GM18873 (cell line): ENCODE results near the gene MRPS2.

Experiments used
- ATAC-seq: cut with Tn5 transposase; IDR thresholded peaks from one replicate; pipeline ENCODE4 v1.9.1; 2021; ENCODE audit warnings: mild to moderate bottlenecking, moderate library complexity, moderate number of reproducible peaks; ENCODE audit not compliant: unreplicated experiment, low FRiP score

Gene MRPS2

DNA sequence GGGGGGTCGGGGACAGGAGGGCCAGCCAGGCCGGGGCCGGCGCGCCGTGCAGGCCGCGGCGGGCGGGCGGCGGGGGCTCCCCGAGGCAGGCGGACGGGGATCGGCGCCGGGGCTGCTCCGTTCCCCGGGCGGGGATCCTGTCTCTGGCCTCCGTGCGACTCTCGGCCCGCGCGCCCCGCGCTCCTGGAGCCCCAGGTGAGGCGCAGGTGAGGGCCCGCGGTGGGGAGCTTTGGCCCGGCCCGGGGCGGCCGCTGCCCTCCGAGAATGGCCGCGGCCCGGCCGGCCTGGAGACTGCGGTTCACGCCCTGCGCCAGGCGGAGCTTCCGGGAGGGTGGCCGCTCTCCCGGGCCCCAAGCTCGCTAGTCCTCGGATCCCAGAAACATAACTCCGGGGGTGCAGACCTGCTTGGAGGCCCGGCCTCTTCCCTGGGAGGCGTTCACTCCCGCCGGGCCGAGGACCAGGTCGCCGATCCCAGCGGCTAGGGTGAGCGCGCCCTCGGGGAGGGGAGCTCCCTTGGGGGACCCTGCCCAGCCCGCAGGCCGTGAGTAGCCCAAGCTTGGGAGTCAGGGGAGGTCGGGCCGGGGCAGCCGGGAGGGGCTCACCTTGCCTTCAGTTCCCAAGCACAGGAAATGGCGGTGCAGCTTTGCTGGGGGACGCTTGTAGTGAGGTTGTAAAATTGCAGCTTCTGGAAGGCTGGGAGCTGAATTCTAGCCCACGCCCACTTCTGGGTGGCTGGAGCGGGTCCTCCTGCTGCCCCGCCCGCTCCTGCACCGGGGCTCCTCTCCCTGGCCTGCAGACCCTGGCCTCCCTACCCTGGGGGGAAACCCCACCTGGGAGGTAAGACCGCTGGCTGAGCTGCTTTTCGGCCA, 20.2 kb upstream of the MRPS2 start:
- ATAC-seq: no peak

- ATAC-seq: no peak
Observed at GRCh38 chr9:135480940-135481310, 19.6 kb upstream of the MRPS2 start.

GRCh38 chr9:135482015-135482754, 18.3 kb upstream of the MRPS2 start:
- ATAC-seq: no peak

GRCh38 chr9:135484460-135485277, 15.8 kb upstream of the MRPS2 start:
- no peak for ATAC-seq

GRCh38 chr9:135485385-135485784, 15.1 kb upstream of the MRPS2 start:
- ATAC-seq: no peak

- ATAC-seq: no peak
Observed at GRCh38 chr9:135485832-135486231, 14.7 kb upstream of the MRPS2 start.

DNA sequence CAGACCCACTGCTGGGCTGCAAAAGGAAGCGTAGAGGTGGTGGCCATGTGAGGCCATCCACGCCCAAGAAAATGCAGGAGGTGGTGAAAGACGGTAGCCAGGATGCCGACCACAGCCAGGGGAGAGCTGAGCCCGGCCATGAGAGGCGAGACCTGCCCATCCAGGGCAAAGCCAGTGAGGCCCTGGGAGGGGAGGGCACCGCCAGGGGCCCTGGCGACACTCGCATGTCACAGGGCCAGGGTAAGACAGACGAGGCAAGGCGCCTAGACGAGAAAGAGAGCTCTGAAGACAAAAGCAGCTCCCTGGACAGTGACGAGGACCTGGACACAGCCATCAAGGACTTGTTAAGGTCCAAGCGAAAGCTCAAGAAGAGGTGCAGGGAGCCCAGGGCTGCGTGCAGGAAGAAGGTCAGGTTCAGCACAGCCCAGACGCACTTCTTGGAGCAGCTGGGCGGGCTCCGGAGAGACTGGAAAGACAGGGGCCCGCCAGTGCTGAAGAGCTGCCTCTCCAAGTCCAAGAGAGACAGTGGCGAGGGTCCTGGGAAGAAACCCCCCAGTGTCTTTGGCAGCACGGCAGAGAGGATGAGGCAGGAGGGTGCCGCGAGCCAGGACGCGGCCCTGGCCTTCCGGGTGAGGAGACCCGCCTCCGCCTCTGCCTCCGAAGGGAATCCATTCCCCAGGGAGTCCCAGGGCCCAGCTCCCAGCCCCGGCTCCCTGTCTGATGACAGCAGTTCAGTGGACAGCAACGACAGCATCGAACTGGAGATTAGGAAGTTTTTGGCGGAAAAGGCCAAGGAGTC, 14.0 kb upstream of the MRPS2 start:
- ATAC-seq: no peak

GRCh38 chr9:135487281-135488012, 13.0 kb upstream of the MRPS2 start:
- ATAC-seq: no peak

DNA sequence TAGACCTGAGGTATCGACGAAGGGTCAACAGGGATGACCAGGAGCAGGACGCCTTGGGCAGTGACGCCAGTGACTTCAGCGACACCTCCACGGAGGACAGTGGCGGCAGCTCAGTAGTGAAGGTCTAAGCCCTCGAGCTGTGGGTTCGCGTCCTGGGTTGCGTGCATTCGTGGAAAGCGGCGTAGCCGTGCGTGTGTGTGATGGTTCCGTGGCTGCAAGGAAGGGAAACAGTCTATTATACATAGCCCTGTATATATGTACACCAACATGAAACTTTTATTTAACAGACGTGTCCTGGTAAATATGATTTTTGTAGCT, 12.5 kb upstream of the MRPS2 start:
- ATAC-seq: no peak

- ATAC-seq: no peak
Observed at GRCh38 chr9:135488527-135488926, 12.0 kb upstream of the MRPS2 start.

DNA sequence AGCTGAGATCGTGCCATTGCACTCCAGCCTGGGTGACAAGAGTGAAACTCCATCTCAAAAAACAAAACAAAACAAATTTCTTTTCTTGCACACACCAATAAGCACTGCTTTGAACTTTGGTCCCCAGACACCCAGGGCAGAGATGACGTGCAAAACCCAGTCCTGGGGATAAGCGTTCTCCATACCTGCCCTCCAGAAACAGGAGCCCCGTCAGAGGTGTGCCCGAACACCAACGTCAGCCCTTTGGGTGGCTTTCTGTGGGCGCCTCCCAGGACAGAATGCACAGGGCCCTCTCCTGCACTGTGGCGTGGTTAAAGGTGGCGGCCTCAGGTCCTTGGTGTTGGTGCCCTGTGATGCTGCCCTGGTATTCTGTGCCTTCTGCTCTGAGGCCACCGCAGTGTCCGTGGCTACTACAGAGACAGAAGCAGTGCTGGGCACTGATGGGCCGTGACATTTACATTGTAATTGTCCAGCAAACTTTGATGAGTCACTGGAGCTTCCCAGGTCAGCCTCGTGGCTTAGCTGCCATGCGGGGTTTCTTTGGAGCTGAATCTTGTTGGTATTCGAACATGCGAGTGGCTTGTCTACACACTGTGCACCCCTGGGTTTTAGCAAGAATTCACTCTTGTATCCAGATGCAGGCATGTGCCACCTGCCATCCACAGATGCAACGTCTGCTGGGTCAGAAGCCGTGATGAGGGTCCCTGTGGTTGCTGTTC, 11.1 kb upstream of the MRPS2 start:
- no peak for ATAC-seq

GRCh38 chr9:135490166-135490870, 10.2 kb upstream of the MRPS2 start:
- ATAC-seq: no peak

DNA sequence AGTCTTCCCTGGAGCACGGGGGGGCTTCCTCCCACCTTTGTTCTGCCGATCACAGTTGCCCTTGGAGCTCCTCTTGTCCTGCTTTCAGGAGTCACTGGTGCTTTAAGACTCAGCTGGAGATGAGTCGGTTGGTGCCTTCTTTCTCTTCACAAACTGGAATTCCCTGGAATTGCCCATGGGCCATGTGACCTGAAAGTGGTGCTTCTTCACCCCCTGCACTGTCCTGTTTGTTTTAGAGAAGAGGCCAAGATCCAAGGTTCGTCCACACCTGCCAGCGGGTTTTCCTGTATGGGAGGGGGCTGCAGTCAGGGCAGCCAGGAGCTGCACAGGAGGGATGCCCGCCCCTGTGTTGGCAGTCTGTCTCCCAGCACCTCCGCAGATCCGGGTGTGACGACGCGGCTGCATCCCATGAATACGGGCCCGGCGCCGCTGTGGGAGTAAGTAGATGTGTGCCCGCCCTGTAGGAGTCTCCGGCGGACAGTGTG, 9.5 kb upstream of the MRPS2 start:
- no peak for ATAC-seq

- ATAC-seq: no peak
Observed at GRCh38 chr9:135491764-135492163, 8.7 kb upstream of the MRPS2 start.

GRCh38 chr9:135492886-135493669, 7.4 kb upstream of the MRPS2 start:
- no peak for ATAC-seq

DNA sequence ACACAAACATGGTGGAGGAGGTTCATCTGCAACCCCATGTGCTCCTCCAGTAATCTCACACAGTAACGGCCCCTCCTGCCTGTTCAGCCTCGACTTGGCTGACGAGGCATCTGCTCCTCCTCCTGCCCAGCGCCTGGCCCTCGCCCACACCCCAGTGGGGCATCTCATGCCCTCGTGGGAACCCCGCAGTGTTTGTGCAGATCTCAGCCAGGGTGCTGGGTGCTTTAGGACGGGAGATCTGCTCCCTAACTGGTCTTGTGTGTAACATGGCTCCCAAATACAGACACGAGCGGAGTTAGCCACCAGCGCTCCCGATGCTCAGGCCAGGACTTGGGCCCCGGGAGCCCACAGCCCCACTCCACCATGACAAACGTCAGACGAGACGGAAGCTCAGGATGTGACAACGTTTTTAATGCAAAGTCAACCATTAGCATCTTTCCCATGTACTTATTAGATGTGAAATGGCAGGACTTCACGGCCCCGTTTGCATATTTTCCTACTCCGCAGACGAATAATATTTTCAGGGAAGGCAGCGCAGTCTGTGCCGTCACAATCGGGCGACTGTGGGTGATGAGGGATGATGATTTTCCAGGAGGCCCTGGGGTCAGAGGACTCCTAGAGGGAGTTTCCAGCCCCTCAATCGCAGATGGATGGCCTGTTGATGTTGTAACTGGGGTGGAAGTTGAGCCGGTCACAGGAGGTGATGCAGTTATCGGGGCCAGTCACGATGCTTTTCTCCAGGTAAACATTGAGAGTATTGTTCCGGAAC, 5.5 kb upstream of the MRPS2 start:
- ATAC-seq: no peak
